Hematopoietic multipotent progenitor cell treated with erythropoietin and hydrocortisone succinate and interleukin-3 and kit ligand, for 17 days (in vitro differentiated cells): ENCODE data around the gene PTPRK.

Experiments used
- DNase-seq: peaks from one replicate; pipeline ENCODE4 v3.0.0-alpha.2; 2015; ENCODE audit warnings: low spot score

The PTPRK gene

GRCh38 chr6:128388380-128388779 lies 132.0 kb downstream of the PTPRK start:
- DNase-seq, result no peak

- DNase-seq, result no peak
These were observed 139.5 kb downstream of the PTPRK start for GRCh38 chr6:128380891-128381290.

- DNase-seq, result no peak
These were observed 140.8 kb downstream of the PTPRK start for GRCh38 chr6:128379577-128379976.

GRCh38 chr6:128376952-128377503 lies 143.4 kb downstream of the PTPRK start:
- no peak for DNase-seq

- no peak for DNase-seq
These were observed 149.3 kb downstream of the PTPRK start for GRCh38 chr6:128371136-128371535.

GRCh38 chr6:128370072-128370471 lies 150.3 kb downstream of the PTPRK start:
- DNase-seq, result no peak

- no peak for DNase-seq
These were observed 152.0 kb downstream of the PTPRK start for GRCh38 chr6:128368213-128368944.

GRCh38 chr6:128367437-128367836 lies 153.0 kb downstream of the PTPRK start:
- DNase-seq, result no peak

- DNase-seq, result no peak
These were observed 154.8 kb downstream of the PTPRK start for GRCh38 chr6:128365520-128366160.

GRCh38 chr6:128364766-128365519 lies 155.5 kb downstream of the PTPRK start:
- DNase-seq, result no peak

- no peak for DNase-seq
These were observed 157.2 kb downstream of the PTPRK start for GRCh38 chr6:128363020-128363813.

- no peak for DNase-seq
These were observed 159.0 kb downstream of the PTPRK start for GRCh38 chr6:128361378-128361777.

- DNase-seq, result no peak
These were observed 162.1 kb downstream of the PTPRK start for GRCh38 chr6:128358244-128358776.

- no peak for DNase-seq
These were observed 162.8 kb downstream of the PTPRK start for GRCh38 chr6:128357392-128358130.

- DNase-seq, result no peak
These were observed 168.0 kb downstream of the PTPRK start for GRCh38 chr6:128352366-128352765.

GRCh38 chr6:128351255-128351514 lies 169.2 kb downstream of the PTPRK start:
- no peak for DNase-seq

- DNase-seq, result no peak
These were observed 169.8 kb downstream of the PTPRK start for GRCh38 chr6:128350416-128351254.

GRCh38 chr6:128347123-128347522 lies 173.3 kb downstream of the PTPRK start:
- no peak for DNase-seq

GRCh38 chr6:128346569-128346968 lies 173.8 kb downstream of the PTPRK start:
- no peak for DNase-seq

GRCh38 chr6:128345278-128345677 lies 175.1 kb downstream of the PTPRK start:
- DNase-seq, result no peak
